ENCODE measurements around the gene ATP4B. TPM values are rescaled to one million over a fixed set of nuclear protein-coding genes. Genes with fewer than 3 reads are reported as not detected.

ATP4B gene
- total RNA-seq, 1 experiment from 2014 or later: not detected

GRCh38 chr13:113607889-113608635, 49.9 kb downstream of the ATP4B start:
- DNase-seq (ENCODE audit: low spot score): no peak

- DNase-seq (ENCODE audit: low spot score): no peak
These were observed 50.7 kb downstream of the ATP4B start for GRCh38 chr13:113607056-113607888.

GRCh38 chr13:113605866-113606438, 52.0 kb downstream of the ATP4B start:
- DNase-seq (ENCODE audit: low spot score): no peak

GRCh38 chr13:113605461-113605860, 52.5 kb downstream of the ATP4B start:
- no peak for DNase-seq (ENCODE audit: low spot score)

- no peak for DNase-seq (ENCODE audit: low spot score)
These were observed 53.8 kb downstream of the ATP4B start for GRCh38 chr13:113604186-113604585.

GRCh38 chr13:113603116-113603710, 54.8 kb downstream of the ATP4B start:
- no peak for DNase-seq (ENCODE audit: low spot score)

GRCh38 chr13:113602291-113602988, 55.6 kb downstream of the ATP4B start:
- DNase-seq (ENCODE audit: low spot score): no peak

- no peak for DNase-seq (ENCODE audit: low spot score)
These were observed 56.6 kb downstream of the ATP4B start for GRCh38 chr13:113601166-113602070.

GRCh38 chr13:113599391-113599790, 58.6 kb downstream of the ATP4B start:
- no peak for DNase-seq (ENCODE audit: low spot score)

Other genes with a start within 250 kb of the ATP4B start
- gene ADPRHL1, start 204.7 kb downstream of the ATP4B start, total RNA-seq (2014; rRNA removed; shearing (Covaris generic)): 1.8 and 3.3 TPM in 2 replicates
- gene DCUN1D2, start 167.5 kb downstream of the ATP4B start, total RNA-seq (2014; rRNA removed; shearing (Covaris generic)): 17.1 and 22.0 TPM in 2 replicates
- gene TFDP1, start 73.4 kb downstream of the ATP4B start, total RNA-seq (2014; rRNA removed; shearing (Covaris generic)): 164 and 177 TPM in 2 replicates
- gene GRK1, start 9.0 kb upstream of the ATP4B start, total RNA-seq (2014; rRNA removed; shearing (Covaris generic)): 0.13 TPM in 1 of 2 replicates, not detected in the other
- 0.81 and 1.6 TPM in 2 replicates for gene TMEM255B, start 101.0 kb upstream of the ATP4B start, total RNA-seq (2014; rRNA removed; shearing (Covaris generic))
- 1.3 and 1.4 TPM in 2 replicates for gene GAS6, start 205.9 kb upstream of the ATP4B start, total RNA-seq (2014; rRNA removed; shearing (Covaris generic))